Activated CD4-positive, CD25-positive, alpha-beta regulatory T cell treated with anti-CD3 and anti-CD28 coated beads, Interleukin-2, amount 50 U/mL, for 72 hours (primary cell): ENCODE results near the gene KLLN.
"Not testable (repeated sequence)": the region's sequence is repeated elsewhere in the genome, so short reads cannot be mapped to it uniquely, and the experiment has no call there.

ENCODE experiments used
- DNase-seq: peaks from one replicate; pipeline ENCODE4 v3.0.0; 2021

The KLLN gene

DNA sequence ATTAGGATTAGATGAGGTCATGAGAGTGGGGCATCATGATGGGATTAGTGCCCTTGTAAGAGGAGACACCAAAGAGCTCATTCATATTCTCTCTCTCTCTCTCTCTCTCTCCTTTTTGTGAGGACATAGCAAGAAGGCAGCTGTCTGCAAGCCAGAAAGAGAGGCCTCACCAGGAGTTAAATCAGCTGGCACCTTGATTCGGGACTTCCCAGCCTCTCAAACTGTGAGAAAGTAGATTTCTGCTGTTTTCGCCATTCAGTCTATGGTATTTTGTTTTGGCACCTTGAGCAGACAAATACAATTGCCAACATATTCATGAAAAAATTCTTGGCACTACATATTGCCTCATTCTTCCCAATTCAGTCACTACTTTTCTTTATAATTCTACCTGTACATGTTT is 24.7 kb downstream of the KLLN start:
- no peak for DNase-seq

- no peak for DNase-seq
Measured at GRCh38 chr10:87837445-87837844, 25.9 kb downstream of the KLLN start.

- no peak for DNase-seq
Measured at GRCh38 chr10:87836098-87836497, 27.2 kb downstream of the KLLN start.

DNA sequence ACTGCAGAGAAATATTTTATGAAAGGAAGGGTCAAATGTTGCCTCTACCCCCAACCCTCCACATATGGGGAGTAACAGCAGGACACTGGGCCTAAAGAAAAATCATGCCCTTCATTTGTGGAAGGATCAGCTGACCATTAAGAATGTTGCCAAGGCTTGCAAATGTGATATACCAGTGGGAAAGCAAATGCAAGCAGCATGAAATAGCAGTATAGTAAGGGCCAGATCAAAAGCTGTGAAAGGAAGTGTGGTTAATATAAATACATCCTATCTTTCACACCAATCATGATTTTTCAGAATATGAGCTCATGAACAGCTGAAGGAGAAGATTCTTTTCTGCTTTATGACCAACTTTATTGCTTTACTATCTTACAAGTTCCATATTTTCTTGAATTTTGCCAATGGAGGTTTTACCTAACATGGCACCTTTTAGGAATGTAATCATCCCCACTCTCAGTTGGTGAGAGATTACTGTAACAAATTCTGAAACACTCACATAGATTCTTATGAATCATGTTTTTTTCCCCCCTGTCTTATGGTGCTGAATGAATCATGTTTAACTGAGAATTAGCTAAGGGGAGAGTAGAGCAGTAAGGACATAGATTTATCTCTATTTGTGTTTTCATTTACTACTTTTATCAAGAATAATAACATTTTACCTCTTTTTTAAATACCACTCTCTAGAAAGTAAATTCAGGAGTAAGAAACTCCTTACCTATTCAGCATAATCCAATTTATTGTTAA is 33.2 kb downstream of the KLLN start:
- DNase-seq, result no peak

DNA sequence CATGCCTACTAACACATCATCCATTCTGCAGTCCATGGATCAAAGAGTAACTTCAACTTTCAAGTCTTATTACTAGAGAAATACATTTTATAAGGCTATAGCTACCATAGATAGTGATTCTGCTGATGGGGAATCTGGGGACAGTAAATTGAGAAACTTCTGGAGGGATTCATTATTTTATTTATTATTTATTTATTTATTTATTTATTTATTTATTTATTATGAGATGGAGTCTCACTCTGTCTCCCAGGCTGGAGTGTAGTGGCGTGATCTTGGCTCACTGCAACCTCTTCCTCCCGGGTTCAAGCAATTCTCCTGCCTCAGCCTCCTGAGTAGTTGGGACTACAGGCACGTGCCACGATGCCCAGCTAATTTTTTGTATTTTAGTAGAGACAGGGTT is 34.3 kb downstream of the KLLN start:
- DNase-seq, result not testable (repeated sequence)

DNA sequence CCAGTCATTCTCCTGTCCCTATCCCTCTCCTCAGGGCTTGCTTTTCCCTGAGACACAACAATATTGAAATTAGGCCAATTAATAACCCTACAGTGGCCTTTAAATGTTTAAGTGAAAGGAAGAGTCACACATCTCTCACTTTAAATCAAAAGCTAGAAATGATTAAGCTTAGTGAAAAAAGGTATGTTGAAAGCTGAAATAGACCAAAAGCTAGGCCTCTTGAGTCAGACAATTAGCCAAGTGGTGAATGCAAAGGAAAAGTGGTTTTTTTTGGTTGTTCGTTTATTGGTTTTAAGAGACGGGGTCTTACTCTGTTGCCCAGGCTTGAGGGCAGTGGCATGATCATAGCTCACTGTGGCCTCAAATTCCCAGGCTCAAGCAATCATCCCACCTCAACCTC is 35.7 kb downstream of the KLLN start:
- no peak for DNase-seq

DNA sequence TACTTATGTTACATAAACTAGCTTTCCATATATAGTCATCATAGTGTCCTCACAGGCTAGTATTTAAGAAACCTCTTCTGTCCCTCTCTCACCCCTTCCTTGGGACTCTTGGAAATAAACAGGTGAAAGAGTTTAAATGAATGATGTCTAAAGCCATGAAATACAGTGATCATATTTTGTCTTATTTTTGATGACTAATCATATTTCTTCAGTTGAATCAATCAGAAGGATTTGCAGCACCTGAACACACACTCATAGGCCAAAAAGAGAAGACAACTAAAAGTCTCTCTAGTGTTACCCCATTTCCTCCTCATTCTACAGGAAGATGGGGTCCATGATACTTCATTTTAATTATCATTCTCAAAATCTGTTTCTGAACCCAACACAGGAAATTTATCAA is 36.7 kb downstream of the KLLN start:
- DNase-seq, result no peak

- no peak for DNase-seq
Measured at GRCh38 chr10:87819289-87819585, 44.1 kb downstream of the KLLN start.

GRCh38 chr10:87818505-87819288 is 44.6 kb downstream of the KLLN start:
- DNase-seq, result peak; percentile 53

DNA sequence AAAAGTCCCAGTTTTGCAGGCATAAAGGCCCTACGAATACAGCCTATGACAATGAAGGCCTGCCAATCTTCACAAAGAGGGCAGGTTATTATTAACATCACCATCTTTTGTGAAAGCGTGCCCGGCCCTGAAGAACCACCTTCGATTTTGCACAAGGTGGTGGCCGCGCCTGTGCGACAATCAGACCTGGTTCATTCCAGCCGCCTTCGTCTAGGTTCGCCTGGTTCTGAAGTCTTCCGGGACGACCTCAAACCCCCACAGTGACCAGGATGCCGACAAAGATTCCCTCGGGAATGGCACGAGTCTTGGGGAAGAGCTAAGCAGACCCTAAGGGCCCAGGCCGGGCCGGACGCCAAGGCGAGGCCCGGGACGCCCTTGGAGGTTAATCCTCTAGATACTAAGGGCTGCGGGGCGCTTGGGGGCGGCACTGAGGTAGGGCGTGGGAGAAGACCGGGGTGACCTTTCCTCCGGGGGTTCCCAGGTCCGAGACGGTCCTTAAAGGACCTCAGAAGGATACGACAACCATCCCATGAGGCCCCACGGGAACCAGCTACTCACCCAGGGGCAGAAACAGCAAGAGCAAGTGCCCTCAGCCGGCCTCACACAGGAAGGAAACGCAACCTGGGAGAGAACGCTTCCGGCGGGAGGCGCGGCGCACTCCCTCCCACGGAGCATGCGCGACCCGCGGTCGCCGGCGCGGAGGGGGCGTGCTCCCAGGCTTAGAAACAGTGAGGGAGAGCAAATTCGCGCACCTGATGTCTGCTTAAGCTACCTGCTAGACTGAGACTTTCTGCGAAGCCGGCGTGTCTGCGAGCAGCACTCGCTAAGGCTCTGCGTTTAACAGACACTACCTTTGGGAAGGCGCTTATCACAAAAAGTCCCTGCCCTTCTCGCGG is 45.5 kb downstream of the KLLN start, which contains the start of gene ATAD1:
Gene ATAD1 (minus strand): TSS at position 618 of the 896 bp plus-strand sequence. CDS start 3,627 bp downstream, outside the sequence.
- peak; percentile 83 for DNase-seq

DNA sequence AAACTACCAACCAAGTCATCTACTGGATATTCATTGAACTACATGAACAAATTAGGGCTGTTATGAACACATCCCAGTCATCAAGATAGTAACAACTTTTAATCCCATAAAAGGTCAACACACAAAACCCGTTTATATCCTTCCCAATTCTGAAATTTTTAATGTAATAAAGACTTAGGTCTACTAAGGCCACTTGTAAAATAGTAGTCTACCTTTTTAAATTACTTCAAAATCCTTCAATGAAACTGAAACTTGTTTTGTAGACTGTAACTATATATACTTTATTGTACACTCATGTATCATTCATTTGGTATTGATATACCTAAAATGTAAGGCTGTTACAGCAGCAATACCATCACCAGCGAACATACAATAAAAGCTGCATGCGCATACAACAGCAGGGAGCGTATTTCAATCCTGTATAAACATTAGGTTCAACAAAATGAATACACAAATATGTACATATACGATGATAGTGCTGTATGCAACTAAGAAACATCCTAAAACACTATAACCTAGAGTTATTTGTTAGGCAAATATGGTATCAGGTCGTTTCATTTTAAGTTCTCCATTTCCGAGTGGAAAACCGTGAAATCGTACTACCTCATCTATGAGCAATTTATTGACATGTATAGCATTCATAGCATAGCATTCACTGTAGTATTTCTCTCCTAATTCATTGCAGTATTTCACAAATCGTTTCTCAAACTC is 46.3 kb downstream of the KLLN start:
- DNase-seq, result no peak

GRCh38 chr10:87816163-87816897 is 47.0 kb downstream of the KLLN start:
- no peak for DNase-seq
